HG03139 (cell line): ENCODE measurements around the gene ZNF655.
"Not testable (repeated sequence)": the region's sequence is repeated elsewhere in the genome, so short reads cannot be mapped to it uniquely, and the experiment has no call there.

Experiments
- ATAC-seq: cut with Tn5 transposase; IDR thresholded peaks from one replicate; pipeline ENCODE4 v1.9.1; 2021; ENCODE audit not compliant: unreplicated experiment

The ZNF655 gene

DNA sequence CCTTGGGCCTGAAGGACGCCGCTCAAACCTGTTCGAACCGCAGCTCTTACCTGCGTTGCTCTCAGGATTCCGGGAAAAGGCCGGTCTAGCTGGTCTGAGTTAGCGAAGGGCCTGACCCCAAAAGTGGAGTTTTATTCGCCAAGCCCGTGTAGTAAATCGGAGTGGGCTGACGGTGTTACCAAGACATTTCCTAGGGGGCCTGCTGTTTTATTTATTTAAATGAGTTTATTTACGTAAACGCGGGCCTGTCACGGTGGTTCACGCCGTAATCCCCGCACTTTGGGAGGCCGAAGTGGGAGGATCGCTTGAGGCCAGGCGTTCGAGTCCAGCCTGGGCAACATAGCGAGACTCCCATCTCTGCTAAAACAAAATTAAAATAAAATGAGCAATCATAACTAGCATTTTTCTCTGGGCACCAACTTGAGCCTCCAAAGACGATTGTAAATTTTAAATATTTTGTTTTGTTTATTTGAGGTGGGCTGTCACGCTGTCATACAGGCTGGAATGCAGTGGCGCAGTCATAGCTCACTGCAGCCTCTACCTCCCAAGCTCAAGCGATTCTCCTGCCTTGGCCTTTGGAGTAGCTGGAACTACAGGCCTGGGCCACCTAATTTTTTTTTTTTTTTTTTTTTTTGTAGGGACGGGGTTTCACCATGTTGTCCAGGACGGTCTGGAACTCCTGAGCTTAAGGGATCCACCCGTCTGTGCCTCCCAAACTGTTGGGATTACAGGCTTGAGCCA is 903 bp downstream of the ZNF655 start:
- no peak for ATAC-seq

DNA sequence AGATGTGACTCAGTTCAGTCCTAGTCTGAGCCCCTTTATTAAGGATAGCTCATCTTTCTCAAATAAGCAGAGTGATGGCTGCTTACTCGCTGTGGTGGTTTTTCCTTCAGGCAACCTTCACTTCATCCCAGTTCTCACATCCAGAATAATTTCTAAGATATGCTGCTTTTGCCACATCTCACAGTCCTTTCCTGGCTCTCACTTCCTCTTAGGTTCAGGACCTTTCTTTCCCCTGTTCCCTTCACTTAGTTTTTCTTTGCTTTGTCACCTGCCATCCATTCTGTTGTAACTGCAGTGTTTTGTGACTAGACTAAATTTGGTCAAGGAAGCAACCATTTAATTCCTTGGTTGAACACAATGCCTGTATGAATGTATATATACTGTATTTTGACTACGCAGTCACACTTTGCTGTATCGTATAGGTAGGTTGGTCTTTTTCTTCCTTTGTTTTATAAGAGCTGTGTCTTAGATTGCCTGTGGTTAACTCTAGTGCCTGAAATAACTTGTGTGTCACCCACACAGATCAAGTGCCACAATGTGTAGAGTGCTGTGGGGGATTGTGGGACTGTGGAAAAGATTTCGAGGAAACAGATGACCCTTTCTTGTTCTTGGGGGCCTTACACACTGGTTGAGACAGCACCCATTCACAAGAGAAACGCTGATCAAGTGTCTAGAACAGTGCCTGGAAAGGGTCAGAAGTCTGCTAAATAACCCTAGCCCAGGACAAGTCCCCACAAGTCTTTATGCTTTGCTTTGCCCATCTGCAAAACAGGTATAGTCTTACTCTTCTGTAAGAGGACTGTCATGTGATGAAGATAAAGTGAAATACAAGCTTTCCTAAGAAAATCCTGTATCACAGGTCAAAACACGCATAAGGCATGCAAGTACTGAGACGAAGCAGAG is 2.6 kb downstream of the ZNF655 start:
- no peak for ATAC-seq

DNA sequence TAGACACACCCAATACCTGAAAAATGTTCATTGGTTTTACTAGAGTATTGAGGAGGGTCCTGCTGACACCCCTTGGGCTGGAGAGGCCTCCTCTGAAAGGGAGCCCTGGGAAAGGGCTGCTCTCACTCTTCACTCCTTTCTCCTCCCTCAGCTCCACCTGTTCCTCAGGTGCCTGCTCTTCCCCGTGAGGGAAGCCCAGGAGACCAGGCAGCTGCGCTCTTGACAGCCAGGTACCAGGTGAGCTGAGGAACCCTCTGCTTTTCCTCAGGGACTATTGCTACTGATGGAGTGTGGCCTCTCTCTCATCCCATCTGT is 3.3 kb downstream of the ZNF655 start:
- no peak for ATAC-seq

DNA sequence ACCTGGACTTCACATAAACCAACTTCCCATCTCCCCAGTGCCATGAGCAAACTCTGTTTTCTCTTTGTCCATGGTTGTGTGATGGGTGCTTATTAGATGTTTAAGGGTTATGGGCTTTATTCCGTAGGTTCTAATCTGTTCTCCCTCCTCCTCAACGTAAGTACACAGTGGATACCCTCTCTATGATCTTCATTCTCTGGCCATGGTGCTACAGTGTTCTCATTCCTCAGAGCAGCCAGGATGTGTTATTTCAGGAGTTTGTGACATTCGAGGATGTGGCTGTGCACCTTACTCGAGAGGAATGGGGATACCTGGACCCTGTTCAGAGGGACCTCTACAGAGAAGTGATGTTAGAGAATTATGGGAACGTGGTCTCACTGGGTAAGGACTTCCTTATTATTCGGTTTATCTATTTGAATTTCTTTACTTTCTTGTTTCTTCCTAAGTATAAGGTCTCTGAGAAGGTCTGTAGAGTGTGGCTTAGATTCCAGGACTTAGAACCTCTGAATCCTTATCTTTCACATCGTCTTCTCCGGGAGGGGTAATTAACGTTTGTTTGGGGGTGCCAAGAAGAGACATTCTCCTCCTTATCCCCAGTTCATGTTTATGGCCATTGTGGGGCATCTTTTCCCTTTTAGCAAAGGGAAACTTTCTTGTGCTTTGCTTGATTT is 3.8 kb downstream of the ZNF655 start:
- no peak for ATAC-seq

DNA sequence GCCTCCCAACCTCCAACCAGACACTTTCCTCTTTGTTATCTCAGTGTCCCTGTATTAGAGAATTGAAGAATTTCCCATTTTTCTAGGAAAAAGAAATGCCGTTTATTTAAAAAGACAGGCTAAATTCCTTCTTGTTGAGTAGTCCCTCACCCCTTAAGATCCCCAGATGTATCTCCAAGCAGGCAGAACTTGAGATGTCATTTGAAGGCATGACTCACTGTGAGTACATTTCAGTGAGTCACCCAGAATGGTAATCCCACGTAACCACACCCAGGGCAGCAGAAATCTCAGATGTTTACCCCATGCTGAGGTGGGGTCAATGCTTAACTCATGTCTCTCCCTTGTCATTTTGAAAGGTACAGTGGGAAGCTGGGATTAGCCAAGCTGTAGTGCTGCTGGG is 4.4 kb downstream of the ZNF655 start:
- ATAC-seq: no peak

DNA sequence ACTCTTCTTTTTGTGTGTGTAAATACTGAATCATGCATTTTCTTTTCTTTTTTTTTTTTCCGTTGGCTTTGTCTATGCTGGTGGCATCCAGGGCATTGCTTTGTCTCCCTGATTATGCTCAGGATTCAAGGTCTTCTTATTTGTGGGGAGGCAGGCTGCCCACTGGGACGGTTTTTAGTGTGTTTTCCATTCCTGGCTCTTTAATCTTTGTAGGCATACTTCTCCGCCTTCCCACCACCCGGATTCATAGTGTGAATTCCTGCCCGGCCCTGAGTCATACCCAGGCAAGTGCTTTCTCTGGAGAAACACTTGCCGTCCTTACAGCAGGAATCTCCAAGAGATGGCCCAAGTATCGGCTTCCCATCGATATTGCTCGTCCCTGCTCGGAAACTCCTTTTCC is 5.2 kb downstream of the ZNF655 start:
- ATAC-seq: no peak

DNA sequence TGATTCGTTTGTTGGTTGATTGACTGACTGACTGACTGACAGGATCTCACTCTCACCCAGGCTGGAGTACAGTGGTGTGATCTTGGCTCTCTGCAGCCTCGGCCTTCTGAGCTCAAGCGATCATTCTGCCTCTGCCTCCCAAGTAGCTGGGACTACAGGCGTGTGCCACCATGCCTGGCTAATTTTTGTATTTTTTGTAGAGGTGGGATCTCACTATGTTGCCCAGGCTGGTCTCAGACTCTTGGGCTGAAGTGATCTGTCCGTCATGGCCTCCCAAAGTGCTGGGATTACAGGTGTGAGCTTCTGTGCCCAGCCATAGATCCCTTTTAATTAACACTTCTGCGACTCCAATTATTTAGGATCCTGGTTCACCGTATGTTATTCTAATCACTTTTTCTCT is 10.3 kb downstream of the ZNF655 start:
- ATAC-seq: not testable (repeated sequence)

DNA sequence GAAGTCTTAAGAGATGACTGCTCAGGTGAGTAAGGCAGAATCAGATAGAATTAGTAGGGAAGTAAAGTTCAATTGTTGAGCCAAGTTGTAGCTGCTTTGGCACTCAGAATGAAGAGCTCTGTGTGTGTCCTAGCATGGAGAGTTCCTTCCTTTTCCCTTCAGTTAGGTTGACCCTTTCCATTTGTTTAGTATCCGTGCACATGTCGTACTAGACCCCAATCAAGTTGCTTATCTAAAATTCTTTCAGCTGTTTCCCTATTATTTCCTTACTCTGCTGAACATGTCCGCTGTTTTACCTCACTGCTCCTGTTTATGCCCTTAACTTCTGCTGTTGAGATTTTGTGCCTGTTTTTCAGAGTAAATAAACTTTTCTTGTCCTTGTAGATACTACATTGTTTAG is 13.3 kb downstream of the ZNF655 start:
- no peak for ATAC-seq

DNA sequence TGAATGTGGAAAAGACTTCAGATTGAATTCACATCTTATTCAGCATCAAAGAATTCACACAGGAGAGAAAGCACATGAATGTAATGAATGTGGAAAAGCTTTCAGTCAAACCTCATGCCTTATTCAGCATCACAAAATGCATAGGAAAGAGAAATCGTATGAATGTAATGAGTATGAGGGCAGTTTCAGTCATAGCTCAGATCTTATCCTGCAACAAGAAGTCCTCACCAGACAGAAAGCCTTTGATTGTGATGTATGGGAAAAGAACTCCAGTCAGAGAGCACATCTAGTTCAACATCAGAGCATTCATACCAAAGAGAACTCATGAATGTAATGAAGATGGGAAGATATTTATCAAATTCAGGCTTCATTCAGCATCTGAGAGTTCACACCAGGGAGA is 14.8 kb downstream of the ZNF655 start:
- no peak for ATAC-seq

DNA sequence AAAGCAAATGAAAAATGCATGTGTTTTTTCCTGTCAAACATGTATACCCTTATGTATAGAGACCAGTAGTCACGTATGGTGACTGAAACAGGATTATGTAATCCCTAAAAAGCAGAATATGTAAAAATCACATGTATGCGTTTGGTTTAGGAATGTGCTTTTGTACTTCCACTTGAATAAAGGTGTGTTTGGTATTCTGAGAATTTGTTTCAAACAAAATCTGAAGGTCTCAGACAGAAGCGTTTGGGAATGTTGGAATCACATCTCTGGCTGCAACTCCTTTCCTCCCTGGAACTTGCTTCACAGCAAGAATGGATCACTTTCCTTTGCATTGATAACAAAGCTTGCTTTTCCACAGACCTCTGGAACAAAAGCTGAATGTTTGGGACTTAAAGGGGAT is 17.8 kb downstream of the ZNF655 start:
- ATAC-seq: no peak

DNA sequence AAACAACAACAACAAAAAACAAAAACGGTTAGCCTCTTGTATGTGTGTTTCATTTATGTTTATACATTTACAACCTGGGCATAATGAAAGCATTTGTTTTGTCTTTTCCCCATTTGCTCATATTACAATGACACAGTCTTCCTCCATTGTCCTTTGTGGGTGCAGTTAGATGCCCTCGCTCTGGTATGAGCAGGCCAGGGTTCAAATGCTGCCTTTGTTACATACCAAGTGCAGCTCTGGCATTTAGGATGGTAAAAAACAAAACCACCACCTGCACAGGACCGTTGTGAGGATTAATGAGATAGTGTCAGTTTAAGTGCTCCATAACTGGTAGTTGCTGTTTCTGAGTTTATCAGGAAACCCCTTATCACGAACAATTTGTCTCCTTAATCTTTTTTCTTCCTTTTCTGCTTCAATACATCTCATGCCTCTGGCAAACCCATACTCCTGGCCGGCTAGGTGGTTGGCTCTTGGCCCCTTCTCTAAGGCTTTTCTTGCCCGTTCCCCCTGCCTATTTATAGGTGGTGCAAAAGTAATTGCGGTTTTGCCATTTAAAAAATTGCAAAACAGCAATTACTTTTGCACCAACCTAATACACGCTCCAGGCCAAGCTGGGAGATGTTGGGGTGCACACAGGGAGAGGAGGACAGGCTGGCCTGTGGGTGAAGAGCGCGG is 21.0 kb downstream of the ZNF655 start:
- ATAC-seq: no peak

DNA sequence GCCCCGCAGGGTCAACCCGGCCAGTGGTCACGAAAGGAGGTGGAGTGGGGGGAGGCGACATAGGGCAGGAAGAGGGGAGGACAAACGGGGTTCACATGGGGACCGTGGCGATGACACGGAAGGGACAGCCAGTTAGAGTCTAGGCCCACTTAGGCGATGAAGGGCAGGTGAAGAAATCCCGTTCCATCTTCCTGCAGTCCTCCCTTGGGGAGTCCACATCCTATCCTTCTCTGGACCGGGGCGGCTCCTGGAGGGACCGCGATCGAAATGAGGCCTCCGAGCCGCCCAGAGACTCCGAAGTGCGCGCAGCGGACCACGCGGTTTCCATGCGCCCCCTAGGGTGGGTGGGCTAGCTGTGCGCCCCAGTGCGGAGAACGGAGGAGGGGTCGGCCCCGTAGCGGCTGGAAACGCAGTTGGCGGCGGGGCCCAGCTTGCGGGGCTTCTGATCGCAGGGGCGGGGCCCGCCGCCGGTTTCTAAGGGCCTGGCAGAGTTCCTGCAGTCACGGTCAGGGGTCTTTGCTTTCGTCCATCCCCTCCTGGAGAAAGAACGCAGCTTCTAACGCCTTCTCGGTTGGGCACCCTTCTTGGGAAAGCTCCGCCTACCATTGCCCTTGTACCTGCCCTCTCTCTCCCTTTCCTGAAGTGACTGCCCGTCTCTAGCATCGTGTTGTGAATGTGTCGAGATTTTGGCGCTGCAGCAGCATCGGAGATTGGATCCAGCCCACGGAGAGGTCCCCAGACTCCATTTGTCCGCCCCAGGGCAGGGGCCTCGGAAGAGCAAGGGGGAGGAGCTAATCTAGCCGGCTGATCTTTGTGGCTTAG is 21.7 kb downstream of the ZNF655 start:
- ATAC-seq: no peak

DNA sequence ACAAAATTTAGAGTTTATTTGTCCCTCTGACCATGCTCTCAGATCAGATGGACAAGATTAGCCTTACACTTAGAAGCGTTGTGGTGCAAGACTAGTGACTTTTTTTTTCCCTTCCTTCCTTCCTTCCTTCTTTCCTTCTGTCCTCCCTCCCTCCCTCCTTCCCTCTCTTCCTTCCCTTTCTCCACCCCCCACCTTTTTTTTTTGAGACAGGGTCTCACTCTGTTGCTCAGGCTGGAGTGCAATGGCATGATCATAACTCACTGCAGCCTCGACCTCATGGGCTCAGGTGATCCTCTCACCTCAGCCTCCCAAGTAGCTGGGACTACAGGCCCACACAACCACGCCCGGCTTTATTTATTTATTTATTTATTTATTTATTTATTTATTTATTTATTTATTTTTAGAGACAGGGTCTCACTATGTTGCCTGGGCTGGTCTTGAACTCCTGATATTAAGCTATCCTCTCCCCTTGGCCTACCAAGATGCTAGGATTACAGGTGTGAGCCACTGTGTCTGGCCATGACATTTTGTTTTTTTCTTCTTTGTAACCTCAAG is 22.4 kb downstream of the ZNF655 start:
- ATAC-seq: not testable (repeated sequence)

DNA sequence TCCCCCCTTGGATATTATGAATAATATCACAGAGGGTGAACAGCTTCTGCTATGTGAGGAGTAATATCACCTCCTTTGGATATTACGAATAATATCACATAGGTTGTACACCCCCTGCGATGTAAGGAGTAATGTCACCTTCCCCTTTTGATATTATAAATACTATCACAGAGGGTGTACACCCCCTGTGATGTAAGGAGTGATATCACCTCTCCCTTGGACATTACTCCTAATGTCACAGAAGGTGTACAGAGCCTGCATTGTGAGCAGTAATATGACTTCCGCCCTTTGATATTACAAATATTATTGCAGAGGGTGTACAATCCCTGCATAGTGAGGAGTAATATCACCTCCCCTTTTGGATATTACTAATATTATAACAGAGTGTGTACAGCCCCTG is 30.4 kb downstream of the ZNF655 start:
- ATAC-seq: no peak

DNA sequence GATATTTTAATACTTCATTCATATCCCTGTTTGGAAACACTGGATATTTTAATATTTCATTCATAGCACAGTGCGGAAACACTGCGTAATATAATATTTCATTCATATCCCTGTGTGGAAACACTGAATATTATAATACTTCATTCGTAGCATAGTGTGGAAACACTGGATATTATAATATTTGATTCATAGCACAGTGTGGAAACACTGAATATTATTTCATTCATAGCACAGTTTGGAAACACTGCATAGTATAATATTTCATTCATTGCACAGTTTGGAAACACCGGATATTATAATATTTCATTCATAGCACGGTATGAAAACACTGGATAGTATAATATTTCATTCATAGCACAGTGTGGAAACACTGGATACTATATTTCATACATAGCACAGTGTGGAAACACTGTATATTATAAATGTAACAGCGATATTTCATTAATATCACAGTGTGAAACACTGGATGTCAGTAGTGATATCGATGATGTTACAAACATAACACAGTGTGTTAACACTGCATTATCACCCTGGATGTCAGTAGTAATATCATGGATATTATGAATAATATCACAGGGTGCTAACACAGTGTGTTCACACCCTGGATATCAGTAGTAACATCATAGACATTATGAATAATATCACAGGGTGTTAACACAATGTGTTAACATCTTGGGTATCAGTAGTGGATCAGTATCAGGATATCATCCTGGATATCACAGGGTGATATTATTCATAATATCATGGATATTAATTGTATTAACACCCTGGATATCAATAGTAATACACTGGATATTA is 36.7 kb downstream of the ZNF655 start:
- ATAC-seq: no peak

DNA sequence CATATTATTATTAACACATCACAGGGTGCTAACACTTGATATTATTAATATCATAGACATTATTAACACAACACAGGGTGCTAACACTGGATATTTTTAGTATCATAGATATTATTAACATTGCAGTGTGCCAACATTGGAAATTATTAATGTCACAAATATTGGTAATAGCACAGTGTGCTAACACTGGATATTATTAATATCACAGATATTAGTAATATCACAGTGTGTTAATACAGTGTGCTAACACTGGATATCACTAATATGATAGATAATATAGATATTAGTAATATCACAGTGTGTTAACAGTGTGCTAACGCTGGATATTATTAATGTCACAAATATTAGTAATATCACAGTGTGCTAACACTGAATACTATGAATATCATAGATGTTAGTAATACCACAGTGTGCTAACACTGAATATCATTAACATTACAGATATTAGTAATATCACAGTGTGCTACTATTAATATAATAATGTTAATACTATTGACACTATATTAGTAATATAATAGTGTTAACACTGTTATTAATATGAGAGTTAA is 38.0 kb downstream of the ZNF655 start:
- ATAC-seq: no peak

DNA sequence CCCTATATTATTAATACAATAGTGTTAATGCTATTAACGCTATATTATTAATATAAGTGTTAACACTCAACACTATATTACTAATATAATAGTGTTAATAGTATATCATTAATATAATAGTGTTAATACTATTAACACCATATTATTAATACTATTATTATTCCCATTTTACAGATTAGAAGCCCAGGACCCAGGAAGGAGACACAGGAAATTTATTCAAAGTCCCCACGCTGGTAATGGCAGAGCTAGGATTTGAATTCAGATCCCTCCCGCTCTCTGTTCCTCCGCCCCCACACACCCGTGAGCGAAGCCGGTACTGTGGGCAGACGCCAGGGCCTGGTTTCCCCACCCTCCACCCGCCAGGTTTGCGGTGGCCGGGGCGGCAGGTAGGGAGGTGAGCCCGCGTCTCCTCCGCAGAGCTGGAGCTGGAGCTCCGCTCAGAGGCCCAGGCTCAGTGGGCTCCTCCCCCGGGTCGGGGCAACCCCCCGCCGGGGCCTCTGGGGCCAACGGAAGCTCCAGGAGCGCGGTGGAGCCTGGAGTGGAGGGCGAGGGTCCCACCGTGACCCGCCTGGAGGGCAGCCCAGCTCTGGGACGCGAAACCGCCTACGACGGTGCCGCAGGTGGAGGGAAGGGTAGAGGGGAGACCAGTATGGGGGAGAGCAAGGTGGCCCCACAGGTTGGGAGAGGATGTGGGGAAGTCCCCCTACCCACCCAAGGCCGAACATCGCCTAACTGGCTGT is 39.5 kb downstream of the ZNF655 start, which contains the start of gene TMEM225B:
Gene TMEM225B (plus strand): TSS at position 506 of the 740 bp plus-strand sequence. CDS start 6,122 bp downstream, outside the sequence.
- ATAC-seq: no peak

DNA sequence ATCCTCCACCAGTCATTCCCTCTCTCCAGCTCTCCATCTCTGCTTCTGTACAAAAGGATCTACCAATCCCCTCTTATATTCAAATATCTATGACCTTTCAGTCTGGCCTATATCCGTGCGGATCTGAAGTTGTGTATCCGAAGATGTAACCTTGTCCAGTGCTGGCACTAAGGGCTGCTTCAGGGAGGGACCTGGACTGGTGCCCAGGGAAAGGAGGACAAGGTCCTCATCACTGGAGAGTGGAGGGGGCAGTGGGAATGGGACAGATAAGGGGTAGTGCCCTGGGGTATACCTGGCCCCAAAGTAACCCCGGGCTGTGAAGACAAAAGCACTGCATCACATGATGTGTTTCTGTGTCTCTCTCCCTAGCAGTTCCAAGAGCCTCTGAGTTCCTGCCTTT is 41.4 kb downstream of the ZNF655 start:
- no peak for ATAC-seq
